Measurements from ENCODE around the gene SLC4A3.
"Not testable (repeated sequence)": the region's sequence is repeated elsewhere in the genome, so short reads cannot be mapped to it uniquely, and the experiment has no call there.

The SLC4A3 gene

GRCh38 chr2:219681694-219682300, 54.4 kb downstream of the SLC4A3 start:
- no peak for DNase-seq

DNA sequence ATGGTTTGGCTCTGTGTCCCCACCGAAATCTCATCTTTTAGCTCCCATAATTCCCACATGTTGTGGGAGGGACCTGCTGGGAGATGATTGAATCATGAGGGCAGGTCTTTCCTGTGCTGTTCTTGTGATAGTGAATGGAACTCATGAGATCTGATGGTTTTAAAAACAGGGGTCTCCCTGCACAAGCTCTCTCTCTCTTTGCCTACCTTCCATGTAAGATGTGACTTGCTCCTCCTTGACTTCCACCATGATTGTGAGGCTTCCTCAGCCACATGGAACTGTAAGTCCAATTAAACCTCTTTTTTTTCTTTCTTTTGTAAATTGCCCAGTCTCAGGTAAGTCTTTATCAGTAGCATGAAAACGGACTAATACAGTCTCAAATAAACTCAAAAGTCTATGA, 56.0 kb downstream of the SLC4A3 start:
- DNase-seq = not testable (repeated sequence)

- DNase-seq = no peak
Measured at GRCh38 chr2:219684721-219685689, 57.6 kb downstream of the SLC4A3 start.

DNA sequence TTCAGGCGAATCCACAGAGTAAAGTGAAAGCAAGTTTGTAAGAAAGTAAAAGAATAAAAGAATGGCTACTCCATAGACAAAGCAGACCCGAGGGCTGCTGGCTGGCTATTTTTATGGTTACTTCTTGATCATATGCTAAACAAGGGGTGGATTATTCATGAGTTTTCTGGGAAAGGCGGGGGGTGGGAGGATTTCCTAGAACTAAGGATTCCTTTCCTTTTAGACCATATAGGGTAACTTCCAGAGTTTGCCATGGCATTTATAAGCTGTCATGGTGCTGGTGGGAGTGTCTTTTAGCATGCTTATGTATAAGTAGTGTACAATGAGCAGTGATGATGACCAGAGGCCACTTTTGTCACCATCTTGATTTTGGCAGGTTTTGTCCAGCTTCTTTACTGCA, 59.8 kb downstream of the SLC4A3 start:
- DNase-seq = no peak

GRCh38 chr2:219687882-219688559, 60.6 kb downstream of the SLC4A3 start:
- no peak for DNase-seq

GRCh38 chr2:219688560-219689445, 61.4 kb downstream of the SLC4A3 start:
- no peak for DNase-seq

DNA sequence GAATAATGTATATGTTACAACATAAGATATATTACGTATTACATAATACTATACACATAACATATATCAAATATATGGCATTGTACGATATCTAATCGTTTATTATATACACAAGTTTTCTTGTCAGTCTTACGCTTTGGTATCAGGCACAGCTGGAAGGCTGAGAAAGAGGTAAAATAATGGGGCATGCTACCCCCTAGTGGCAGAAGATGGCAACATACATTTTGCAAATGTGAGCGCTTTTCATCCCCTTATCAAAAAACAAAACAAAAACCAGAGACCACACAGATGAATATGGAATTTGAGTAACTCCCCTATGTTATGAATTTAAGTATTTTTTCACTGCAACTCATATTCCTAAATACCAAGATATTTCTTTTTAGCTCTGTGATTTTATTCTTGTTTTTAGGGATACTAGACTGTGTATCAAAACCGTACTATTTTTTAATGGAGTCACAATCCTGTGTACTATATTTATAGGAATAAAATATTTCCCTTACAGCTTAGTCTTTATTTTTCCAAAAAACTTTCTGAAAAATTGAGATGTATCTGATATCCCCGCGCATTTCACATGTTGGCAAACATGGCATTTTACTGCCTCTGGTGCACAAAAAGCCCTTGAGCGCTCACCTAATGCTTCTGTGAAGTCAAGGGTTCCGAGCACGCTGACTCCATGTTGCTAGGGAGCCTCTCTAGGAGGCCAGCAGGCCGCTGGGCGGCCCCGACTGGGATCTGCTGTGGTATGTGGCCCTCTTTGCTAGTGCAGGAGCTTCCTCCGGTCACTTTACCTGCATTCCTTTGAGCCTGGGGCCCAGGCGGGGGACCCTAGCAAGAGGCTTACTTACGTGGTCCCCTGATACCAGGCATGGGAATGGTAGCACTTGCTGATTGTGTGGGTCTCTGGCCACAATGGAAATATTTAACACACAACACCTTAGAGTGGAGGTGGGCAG, 62.5 kb downstream of the SLC4A3 start:
- peak; percentile 73 for DNase-seq

GRCh38 chr2:219691571-219691970, 64.1 kb downstream of the SLC4A3 start:
- no peak for DNase-seq
